LNCAP (cell line): ENCODE results near the gene PLA1A.

Experiments
- CTCF ChIP-seq: fragments of 450-650 bp; IDR thresholded peaks from 2 replicates; pipeline ENCODE4 v1.5.1; 2017; ENCODE audit warnings: mild to moderate bottlenecking

Gene PLA1A

GRCh38 chr3:119557192-119557876, 40.4 kb upstream of the PLA1A start:
- no peak for TF ChIP-seq CTCF

- TF ChIP-seq CTCF, result no peak
Measured at GRCh38 chr3:119557877-119558269, 39.8 kb upstream of the PLA1A start.

DNA sequence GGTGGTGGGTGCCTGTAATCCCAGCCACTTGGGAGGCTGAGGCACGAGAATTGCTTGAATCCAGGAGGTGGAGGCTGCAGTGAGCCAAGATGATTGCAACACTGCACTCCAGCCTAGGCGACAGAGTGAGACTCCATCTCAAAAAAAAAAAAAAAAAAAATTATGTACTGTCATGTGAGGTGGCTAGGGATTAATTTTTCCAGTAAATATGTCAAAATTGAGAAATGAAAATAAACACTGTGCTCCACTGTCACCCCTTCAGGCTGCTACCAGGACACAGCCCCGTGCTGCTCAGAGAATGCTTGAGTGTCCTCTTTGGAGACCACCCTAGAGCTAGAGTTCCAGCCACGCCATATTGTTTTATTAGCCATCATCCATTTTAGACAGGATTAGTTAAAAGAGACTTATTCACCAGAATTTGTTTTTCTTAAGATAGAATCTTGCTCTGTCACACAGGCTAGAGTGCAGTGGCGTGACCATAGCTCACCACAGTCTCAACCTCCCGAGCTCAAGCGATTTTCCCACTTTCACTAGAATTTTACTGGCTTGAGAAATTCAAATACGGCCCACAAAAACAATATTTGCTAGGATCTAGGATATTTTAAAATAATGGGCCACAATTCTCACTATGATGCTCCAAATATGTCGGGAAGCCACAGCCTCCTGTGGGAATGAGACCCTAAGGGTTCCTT, 38.9 kb upstream of the PLA1A start:
- TF ChIP-seq CTCF, result no peak

DNA sequence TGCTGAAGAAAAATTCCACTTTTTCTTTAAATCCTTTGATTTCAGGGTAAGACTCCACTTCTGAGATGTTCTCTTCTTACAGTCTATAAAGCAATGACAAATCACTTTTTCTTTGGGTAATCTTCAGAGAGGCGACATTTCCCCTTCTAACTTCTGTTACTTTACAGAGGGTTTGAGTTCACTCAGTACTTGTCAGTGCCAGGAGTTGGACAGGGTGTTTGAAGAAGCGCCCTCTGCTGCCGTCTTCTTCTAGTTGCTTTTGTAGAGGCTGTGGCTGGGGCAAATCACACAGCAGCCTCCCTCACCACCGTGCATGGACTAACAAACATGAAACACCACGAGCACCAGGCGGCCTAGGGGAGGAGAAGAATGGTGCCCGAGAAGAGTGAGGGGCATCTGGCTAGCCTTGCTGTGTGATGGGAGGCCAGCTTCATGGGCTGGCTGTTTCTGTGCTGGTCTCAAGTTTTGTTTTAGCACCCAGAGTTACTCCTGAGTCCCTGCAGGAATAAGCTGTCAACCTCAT, 38.2 kb upstream of the PLA1A start, which contains the start of gene CD80:
Gene CD80 (minus strand): TSS at position 174 of the 523 bp plus-strand sequence. CDS start 1,886 bp downstream, outside the sequence.
- TF ChIP-seq CTCF, result peak; percentile 62

GRCh38 chr3:119560160-119560559, 37.5 kb upstream of the PLA1A start:
- no peak for TF ChIP-seq CTCF

DNA sequence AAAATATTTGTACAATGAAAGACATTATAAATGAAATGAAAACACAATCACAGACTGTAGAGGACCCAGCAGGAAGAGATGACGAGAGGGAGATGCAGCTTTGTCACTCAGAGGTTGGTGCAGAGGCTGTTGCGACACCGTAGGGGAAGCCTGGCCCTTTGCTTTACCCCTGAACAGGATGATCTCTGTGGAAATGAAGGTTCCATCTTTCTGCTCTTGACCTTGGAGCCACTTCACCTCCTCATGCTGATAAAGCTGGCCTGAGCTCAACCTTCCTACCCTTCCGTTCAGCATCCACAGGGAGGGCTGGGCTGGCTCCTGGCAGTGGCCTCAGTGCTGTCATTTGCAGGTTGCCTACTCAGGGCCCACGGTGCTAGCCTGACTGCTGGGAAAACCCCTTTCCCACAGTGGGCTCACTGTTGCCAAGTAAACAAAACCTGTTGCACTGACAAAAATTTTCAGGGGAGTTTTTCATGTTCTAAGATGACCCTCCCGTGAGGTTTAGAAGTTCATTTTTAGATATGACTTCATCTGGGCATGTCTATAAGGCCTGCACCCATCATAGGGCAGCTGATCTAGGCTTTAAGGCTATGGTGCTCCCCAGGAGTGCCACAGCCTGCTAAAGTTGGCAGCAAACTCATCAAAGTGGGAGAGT, 35.3 kb upstream of the PLA1A start:
- no peak for TF ChIP-seq CTCF

DNA sequence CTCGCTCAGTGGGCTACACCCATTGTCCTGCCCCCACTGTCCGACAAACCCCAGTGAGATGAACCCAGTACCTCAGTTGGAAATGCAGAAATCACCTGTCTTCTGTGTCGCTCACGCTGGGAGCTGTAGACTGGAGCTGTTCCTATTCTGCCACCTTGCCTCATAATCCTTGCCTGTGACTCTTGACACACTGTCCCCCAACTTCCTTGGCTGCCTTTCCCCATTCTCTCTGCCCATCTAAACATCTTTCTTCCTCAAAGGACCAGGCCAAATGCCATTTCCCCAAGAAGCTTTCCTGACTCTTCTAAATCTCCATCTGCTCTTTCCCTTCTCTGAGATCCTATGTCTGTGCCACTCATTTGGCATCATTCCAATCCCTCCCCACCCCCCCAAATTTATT, 28.5 kb upstream of the PLA1A start:
- no peak for TF ChIP-seq CTCF
